ENCODE data around the gene SPTBN5.

SPTBN5 gene

GRCh38 chr15:41925086-41925608, 31.3 kb upstream of the SPTBN5 start:
- no peak for DNase-seq

- no peak for DNase-seq
Measured at GRCh38 chr15:41923401-41923997, 29.6 kb upstream of the SPTBN5 start.

DNA sequence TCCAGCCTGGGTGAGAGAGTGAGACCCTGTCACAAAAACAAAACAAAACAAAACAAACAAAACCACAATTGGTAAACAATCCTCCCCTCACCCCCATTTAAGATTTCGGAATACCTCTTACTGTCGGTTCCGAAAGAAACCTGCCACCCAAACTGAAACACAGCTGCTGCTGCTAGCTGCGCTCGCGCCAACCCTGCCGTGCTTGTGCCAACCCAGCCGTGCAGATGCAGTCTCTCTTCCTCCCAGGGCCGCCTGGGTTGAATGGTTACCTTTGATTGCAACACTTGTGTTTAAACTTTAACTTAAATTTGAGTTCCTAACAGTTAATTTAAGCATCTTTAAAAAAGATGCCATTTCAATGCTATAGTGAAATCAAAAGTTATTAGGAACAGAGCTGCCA, 28.5 kb upstream of the SPTBN5 start:
- no peak for DNase-seq

DNA sequence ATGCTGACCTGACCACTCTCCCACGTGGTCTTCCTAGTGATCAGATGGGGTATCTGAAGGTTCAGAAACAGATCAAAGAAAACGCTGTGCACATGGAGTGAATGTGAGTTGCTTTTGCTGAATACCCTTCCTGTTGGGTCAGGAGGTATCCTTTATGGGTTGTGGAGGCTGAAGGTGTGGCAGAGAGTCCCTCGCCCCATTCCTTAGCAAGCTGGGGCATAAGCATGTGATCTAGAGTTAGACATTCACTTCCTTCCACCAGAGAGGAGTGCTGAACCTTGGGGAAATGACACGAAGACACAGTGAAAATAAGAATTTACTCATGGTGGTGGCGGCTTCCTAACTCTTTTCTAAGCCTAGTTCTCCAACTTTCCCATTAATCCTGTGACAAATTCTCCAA, 27.8 kb upstream of the SPTBN5 start:
- DNase-seq: no peak

DNA sequence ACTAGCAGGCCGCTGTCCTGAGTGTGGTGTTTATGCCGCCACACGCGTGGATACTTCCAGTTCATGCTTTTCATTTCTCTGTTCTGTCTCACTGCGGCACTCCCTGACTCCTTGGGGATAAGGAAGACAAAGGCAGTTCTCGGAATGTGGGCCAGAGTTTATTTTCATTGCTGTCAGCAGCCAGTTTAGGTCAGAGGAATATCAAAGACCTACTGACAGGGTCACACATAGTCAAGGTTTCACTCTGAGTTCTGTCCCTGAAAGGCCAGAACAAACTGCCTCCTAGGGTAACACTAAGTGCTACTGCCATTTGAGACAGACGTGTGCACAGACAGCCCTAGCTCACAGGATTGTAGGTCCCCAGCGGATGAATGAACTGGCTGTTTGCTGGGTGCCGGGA, 27.3 kb upstream of the SPTBN5 start:
- no peak for DNase-seq

DNA sequence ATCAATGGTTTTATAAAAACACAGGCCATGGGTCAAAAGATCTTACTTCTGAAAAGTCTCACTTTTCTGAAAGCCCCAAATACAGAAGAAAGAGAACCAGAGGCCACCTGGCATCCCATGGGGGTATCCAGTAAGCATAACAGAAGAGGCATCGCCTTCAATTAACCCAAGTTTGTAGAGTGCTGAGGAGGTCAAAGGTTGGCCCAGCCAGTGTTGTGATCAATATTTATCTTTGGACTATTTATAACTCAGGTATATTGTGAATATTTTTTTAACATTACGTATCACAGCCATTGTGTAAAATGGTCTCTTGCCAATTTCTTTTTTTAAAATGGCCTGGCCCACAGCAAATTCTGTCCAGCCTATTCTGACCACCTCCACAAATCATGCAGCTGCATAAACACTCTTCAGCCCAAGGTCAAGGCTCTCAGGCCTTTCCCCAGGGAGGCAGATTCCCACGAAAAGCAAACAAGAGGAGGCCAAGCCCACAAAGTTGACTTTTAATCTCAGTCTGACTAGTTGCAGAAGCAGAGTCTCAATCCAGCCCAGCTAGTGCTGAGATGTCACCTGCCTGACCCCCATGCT, 26.2 kb upstream of the SPTBN5 start:
- DNase-seq: no peak

GRCh38 chr15:41919201-41919820, 25.5 kb upstream of the SPTBN5 start:
- no peak for DNase-seq

- no peak for DNase-seq
Measured at GRCh38 chr15:41918506-41919126, 24.8 kb upstream of the SPTBN5 start.

DNA sequence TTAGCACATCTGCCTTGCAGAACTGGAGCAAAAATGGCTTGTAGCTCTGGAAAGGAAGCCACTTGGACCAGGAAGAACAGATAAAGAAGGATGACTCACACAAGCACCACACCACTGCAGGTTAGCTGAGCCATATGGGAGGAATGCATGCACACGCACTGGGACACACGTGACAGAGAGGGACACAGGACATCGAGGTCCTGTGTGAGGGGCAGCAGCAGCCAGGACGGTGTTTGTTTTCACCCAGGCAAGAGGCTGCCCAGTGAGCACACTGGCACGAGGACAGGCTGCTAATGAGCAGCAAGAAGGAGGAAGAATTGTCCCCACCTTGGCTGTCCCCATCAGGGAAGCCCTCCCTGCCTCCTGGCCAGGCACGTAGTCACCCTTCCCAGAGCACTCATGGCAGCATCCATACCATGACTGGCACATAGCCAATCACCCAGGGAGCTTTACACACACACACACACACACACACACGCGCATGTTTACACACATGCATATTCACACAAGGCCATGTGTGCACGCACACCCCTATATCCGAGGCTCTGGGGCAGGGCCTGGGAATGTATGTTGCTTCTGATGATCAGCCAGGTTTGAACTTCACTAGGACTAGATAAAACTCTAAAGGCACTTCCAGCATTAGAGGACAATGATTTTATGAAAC, 24.0 kb upstream of the SPTBN5 start:
- no peak for DNase-seq

- no peak for DNase-seq
Measured at GRCh38 chr15:41915255-41915994, 21.6 kb upstream of the SPTBN5 start.

DNA sequence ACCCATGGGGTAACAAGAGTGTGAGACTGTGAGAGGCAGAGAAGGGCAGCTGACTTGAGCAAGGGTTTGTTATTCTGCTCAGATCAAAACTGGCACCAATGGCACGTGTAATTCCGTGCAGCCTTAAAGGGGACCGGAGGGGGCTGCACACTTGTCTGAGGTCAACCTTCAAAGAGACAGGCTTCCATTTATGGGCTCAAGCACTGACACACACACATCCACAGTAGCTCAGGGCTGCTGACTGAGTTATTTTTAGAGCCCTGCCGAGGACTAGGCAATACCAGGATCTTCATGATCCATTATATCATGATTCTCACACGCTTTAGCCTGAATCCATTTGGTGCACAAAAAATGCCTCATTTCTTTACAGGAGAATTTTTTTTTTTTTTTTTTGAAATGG, 20.6 kb upstream of the SPTBN5 start:
- DNase-seq: no peak

DNA sequence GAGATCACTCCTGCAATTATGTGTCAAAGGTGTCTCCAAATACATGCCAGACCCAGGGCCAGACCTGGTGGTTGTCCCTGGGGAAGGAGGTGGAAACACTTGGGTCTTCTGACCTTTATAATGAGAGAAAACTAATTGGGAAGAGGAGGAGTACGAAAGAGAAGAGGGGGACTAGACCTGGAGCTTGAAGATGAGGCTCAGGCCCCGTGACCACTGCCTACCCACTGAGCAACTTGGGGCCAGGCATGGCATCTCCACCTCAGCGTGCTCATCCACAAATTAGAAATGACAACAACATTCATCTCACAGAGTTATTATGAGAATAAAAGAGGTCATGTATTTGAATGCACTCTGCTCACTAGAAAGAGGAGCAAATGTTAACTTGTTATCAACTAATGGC, 19.4 kb upstream of the SPTBN5 start:
- no peak for DNase-seq

DNA sequence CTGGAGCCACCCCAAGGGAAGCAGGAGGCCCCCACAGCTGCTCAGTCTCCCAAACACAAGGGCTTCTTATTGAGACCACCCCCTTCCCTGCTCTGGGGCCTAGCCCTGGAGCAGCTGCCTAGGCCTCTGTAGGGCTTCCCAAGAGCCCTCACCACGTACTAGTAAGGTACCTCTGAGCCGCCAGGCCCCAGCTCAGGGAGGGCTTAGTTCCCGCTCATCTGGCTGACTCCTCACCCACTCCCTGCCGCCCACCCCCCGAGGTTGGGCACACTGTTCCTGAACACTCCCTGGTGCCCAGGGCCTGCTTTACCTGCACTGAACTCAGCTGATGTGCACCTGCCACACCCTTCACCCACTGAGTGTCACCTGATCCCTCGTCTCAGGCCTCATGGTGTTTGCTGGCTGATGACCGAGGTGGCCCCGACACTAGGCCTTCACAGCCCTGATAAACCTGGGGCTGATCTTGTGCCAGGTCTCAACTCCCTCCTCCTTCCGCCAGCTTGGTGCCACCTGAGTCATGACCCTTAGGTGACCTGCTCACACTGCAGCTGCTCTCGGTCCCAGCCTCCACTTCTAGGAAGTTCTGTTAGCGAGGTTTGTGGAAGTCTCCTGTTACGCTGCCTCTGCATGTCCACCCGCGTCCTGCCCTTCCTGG, 18.0 kb upstream of the SPTBN5 start:
- DNase-seq: no peak

- no peak for DNase-seq
Measured at GRCh38 chr15:41908736-41909461, 15.0 kb upstream of the SPTBN5 start.

DNA sequence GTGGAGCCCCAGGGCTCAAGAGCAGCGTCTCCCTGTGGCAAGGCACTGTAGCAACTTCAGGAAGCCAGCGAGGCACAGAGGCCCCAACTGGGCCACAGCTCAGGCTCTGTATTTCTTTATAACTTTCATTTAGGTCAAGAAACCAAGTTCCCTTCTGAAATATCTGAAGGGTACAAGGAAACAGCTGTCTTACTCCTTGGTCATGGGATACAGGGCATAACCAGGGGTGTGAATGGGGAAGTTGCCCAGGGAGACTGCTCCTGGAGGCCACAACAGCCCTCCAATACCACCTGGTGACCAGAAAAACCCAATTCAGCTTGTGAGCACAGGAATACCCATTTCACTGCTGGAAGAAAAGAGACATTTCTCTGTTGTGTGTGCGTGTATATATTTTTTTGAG, 13.3 kb upstream of the SPTBN5 start:
- DNase-seq: no peak

DNA sequence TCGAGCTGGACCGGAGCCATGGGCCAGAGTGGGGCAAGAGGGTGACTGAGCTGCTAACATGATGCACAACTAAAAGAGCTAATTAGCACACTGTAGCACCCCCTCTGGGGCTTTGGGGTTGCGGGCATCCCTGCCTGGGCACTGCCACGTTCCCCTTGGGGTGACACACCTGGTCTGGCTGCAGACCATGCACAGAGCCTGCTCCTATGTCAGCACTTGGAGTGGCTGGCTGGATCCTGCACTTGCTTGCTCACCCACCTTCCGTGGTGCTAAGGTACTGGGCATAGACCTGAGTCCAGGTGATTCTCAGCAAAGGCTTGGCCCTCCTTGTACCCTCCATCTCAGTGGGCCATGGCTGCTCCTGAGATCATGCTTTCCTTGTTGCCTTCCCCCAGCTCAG, 12.8 kb upstream of the SPTBN5 start:
- DNase-seq: no peak

DNA sequence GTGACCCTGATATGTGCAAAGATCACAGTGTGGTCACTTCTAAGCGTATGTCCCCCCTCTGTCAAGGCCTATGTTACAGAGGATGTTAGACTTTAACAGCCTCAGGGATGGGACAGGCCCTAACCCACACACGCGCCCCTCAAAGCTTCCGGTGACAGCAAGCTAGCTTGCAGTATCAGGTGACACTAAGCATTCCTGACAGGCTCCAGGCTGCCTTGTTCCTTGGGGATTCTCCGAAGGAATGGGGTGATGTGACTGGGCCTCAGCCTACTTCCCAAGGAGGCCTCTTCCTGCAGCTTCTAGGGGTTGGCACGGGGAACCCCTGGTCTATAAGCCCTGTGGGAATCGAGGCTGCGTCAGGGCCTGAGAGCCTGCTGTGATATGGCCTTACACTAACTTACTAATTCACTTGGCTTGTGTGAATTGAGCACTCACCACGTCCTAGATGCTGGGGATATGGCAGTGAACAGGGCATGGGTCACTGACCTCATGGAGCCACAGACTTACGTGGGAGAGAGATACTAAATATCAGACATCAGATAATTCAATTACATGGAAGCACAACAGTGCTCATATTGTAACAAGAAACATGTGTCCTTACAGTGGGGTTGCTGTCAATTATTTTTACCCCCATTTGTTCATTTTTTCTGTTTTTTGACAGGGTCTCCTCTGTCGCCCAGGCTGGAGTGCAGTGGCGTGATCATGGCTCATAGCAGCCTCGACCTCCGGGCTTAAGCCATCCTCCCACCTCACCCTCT, 11.4 kb upstream of the SPTBN5 start:
- DNase-seq: no peak

GRCh38 chr15:41904541-41905005, 10.7 kb upstream of the SPTBN5 start:
- peak; percentile 74 for DNase-seq

DNA sequence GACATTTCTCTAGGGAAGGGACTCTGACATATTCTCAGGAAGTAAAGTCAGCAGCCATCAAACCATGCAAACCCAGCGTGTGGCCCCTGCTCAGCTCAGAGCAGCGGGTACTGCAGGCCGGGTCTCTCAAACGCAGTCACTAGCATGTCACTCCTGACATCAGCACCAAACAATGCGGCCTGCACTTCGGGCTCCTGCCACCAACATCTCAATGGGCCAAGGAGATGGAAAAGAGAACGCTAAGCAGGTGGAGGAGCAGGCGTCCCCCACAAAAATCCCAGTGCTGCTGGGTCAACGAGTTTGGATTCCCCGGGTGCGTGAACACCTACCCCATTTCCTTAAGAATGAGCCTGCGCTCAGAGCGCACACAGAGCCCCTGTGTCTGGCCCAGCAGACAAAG, 9.9 kb upstream of the SPTBN5 start:
- DNase-seq: no peak

DNA sequence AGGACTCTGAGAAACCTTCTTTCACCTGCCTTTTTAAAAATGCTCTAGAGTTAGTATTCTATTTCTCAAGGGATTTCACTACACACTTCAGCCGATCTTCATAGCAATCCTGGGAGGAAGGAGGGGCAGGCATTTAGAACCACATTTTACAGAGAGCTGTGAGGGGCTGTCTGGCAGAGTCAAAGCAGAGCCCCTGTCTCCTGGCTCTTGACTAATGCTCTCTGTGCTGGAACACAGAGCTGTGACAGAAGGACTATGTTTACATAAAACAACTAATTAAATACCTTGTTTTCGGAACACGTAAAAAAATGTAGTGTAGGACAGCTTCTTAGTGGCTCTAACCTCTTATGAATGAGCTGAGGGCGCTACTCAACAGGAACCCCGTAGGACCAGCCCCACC, 7.6 kb upstream of the SPTBN5 start:
- DNase-seq: no peak

All from stimulated activated CD4-positive, alpha-beta T cell treated with anti-CD3 and anti-CD28 coated beads, Interleukin-15, amount 100 ng/mL, for 24 hours (primary cell).